Measurements from ENCODE around the gene IFT80.
"Not testable (repeated sequence)": the region's sequence is repeated elsewhere in the genome, so short reads cannot be mapped to it uniquely, and the experiment has no call there.

Gene IFT80

GRCh38 chr3:160259589-160259988 is 139.4 kb downstream of the IFT80 start:
- DNase-seq, result no peak

- no peak for DNase-seq
These were observed 141.4 kb downstream of the IFT80 start for GRCh38 chr3:160257606-160258005.

- no peak for DNase-seq
These were observed 145.7 kb downstream of the IFT80 start for GRCh38 chr3:160253298-160253697.

GRCh38 chr3:160247766-160248165 is 151.3 kb downstream of the IFT80 start:
- no peak for DNase-seq

- DNase-seq, result no peak
These were observed 153.7 kb downstream of the IFT80 start for GRCh38 chr3:160245261-160245800.

GRCh38 chr3:160240719-160241118 is 158.3 kb downstream of the IFT80 start:
- not testable (repeated sequence) for DNase-seq

- DNase-seq, result no peak
These were observed 167.0 kb downstream of the IFT80 start for GRCh38 chr3:160232014-160232413.

GRCh38 chr3:160227419-160227818 is 171.6 kb downstream of the IFT80 start:
- no peak for DNase-seq

GRCh38 chr3:160226026-160226907 is 172.8 kb downstream of the IFT80 start:
- no peak for DNase-seq

- DNase-seq, result peak; percentile 11
These were observed 173.6 kb downstream of the IFT80 start, which contains the start of gene C3orf80 for GRCh38 chr3:160225176-160226025. TSS of gene C3orf80 (plus strand) at chr3:160225422. CDS start at chr3:160225636, 214 bp downstream.

- no peak for DNase-seq
These were observed 174.2 kb downstream of the IFT80 start for GRCh38 chr3:160224811-160225175.

- no peak for DNase-seq
These were observed 174.8 kb downstream of the IFT80 start for GRCh38 chr3:160224256-160224655.

GRCh38 chr3:160221019-160221418 is 178.0 kb downstream of the IFT80 start:
- DNase-seq, result no peak

GRCh38 chr3:160220038-160220437 is 179.0 kb downstream of the IFT80 start:
- DNase-seq, result no peak

- DNase-seq, result no peak
These were observed 180.9 kb downstream of the IFT80 start for GRCh38 chr3:160218136-160218535.

- DNase-seq, result no peak
These were observed 181.3 kb downstream of the IFT80 start for GRCh38 chr3:160217675-160218074.

GRCh38 chr3:160213191-160213590 is 185.8 kb downstream of the IFT80 start:
- peak; percentile 11 for DNase-seq

- peak; percentile 70 for DNase-seq
These were observed 188.2 kb downstream of the IFT80 start for GRCh38 chr3:160210799-160211221.

- no peak for DNase-seq
These were observed 188.7 kb downstream of the IFT80 start for GRCh38 chr3:160210341-160210740.

Data from HCEC 1CT (cell line).